Activated CD4-positive, alpha-beta T cell treated with anti-CD3 and anti-CD28 coated beads, Interleukin-2, amount 10 ng/mL, durations not matched to agents 7 days and 5 days (primary cell): ENCODE data around the gene CYP8B1. TPM values are rescaled to one million over a fixed set of nuclear protein-coding genes. Genes with fewer than 3 reads are reported as not detected.

Experiments used
- CTCF ChIA-PET: fragments of 350-600 bp; sonication (Branson Sonifier 250); formaldehyde crosslinking; loops from one replicate; lab custom pipeline; 2021; ENCODE audit warnings: antibody characterized with exemption; lab: Charles Lee
- POLR2A ChIA-PET: fragments of 350-600 bp; sonication (Branson Sonifier 250); formaldehyde crosslinking; loops from one replicate; lab custom pipeline; 2021; ENCODE audit warnings: antibody characterized with exemption; lab: Charles Lee
- DNase-seq: peaks from one replicate; pipeline ENCODE4 v3.0.0-alpha.2; 2020
- H3K27ac Mint-ChIP-seq: one replicate; pipeline ENCODE4 v1.8.0; 2021; ENCODE audit warnings: mild to moderate bottlenecking, moderate library complexity, mixed read lengths
- H3K27me3 Mint-ChIP-seq: one replicate; pipeline ENCODE4 v1.8.0; 2021; ENCODE audit warnings: mixed read lengths
- H3K36me3 Mint-ChIP-seq: one replicate; pipeline ENCODE4 v1.8.0; 2021; ENCODE audit warnings: low read depth, mixed read lengths
- H3K4me1 Mint-ChIP-seq: one replicate; pipeline ENCODE4 v1.8.0; 2021; ENCODE audit warnings: mixed read lengths
- H3K4me3 Mint-ChIP-seq: one replicate; pipeline ENCODE4 v1.8.0; 2021; ENCODE audit warnings: mild to moderate bottlenecking, moderate library complexity, mixed read lengths
- H3K9me3 Mint-ChIP-seq: one replicate; pipeline ENCODE4 v1.8.0; 2021; ENCODE audit warnings: mixed read lengths
- total RNA-seq, 2 experiments: library from RNA; stranded (reverse); gene quantifications; one replicate each; pipeline ENCODE4 v1.2.3, GENCODE V29; 2021

Gene CYP8B1, protein sequence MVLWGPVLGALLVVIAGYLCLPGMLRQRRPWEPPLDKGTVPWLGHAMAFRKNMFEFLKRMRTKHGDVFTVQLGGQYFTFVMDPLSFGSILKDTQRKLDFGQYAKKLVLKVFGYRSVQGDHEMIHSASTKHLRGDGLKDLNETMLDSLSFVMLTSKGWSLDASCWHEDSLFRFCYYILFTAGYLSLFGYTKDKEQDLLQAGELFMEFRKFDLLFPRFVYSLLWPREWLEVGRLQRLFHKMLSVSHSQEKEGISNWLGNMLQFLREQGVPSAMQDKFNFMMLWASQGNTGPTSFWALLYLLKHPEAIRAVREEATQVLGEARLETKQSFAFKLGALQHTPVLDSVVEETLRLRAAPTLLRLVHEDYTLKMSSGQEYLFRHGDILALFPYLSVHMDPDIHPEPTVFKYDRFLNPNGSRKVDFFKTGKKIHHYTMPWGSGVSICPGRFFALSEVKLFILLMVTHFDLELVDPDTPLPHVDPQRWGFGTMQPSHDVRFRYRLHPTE
- total RNA-seq, result not detected

DNA sequence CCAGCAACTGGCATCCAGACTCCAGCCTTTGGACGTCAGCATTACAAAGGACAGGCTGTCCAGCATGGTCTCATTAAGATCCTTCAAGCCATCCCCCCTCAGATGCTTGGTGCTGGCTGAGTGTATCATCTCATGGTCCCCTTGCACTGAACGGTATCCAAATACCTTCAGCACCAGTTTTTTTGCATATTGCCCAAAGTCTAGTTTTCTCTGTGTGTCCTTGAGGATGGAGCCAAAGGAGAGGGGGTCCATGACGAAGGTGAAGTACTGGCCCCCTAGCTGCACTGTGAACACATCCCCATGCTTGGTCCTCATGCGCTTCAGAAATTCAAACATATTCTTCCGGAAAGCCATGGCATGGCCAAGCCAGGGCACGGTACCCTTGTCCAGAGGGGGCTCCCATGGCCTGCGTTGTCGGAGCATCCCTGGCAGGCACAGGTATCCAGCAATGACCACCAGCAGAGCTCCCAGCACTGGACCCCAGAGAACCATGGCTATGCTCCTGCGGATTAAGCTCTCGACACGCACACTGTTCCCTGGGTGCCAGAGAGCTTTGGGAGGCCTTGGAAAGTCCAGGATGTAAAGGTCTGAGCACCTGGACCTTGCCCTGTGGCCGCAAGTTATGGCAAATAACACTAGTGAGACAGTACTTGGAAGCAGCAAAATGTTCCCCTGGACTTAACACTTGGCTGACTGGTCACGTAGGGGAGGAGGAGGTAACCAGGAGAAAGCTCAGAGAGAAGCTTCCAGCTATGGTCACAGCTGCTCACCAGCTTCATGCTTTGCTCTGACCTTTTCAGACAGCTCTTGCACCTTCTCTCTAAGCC, at the start of gene CYP8B1:
CYP8B1 (minus strand) TSS at position 555 of the 827 bp plus-strand sequence; CDS start at position 492, 63 bp downstream.
- Mint-ChIP-seq H3K4me1 (peaks cover 4% of the 10 kb centered on the region), H3K36me3 (no peaks in the 10 kb centered on the region), H3K9me3 (no peaks in the 10 kb centered on the region), H3K27me3 (peaks cover 7% of the 10 kb centered on the region), H3K4me3 (no peak within 1 kb of the TSS), H3K27ac (no peak within 1 kb of the TSS)
- no peak for DNase-seq
- CTCF ChIA-PET, result no interaction called here
- POLR2A ChIA-PET, result no interaction called here

DNA sequence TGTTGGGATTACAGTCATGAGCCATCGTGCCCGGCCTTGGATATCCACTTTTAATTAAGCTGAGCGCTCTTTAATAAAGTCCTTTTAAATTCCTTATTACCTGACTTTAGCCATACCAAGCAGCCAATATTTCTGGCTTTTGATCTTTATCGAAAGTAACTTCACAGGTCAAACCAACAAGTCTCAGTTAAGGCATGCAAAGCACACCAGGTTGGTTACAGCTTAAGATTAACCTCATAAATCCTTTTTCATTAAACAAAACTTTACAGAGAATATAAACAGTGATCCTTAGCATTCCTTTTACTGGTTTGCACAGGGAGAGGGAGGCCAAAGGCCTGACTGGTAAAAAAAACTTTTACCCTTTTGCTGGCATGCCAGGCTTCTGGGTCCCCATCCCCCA, 47.9 kb upstream of the CYP8B1 start:
- Mint-ChIP-seq H3K36me3 (no peaks in the 10 kb centered on the region), H3K27me3 (peaks cover 3% of the 10 kb centered on the region), H3K9me3 (peaks cover 26% of the 10 kb centered on the region), H3K4me3 (no peak overlapping the region), H3K4me1 (no peaks in the 10 kb centered on the region), H3K27ac (no peak overlapping the region)
- ChIA-PET POLR2A (no interaction called here), CTCF (no interaction called here)
- DNase-seq, result no peak

DNA sequence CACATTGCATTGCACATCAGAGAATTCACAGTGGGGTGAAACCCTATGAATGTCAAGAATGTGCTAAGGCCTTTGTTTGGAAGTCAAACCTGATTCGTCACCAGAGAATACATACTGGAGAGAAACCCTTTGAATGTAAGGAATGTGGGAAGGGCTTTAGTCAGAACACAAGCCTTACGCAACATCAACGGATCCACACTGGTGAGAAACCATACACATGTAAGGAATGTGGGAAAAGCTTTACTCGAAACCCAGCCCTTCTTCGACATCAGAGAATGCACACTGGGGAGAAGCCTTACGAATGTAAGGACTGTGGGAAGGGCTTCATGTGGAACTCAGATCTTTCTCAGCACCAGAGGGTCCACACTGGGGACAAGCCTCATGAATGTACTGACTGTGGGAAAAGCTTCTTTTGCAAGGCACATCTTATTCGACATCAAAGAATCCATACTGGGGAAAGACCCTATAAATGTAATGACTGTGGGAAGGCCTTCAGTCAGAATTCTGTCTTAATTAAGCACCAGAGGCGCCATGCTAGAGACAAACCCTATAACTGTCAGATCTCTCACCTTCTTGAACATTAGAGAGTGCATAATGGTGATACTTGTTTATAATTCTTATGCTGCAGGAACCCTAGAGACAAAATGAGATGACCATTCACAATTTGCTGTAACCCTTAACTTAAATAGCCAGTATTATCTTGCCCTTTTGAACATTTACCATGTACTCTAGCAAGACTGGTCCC, 39.3 kb upstream of the CYP8B1 start:
- POLR2A ChIA-PET, result no interaction called here
- CTCF ChIA-PET, result no interaction called here
- Mint-ChIP-seq H3K36me3 (peaks cover 6% of the 10 kb centered on the region), H3K27ac (no peak overlapping the region), H3K4me1 (no peaks in the 10 kb centered on the region), H3K4me3 (no peak overlapping the region), H3K9me3 (peaks cover 53% of the 10 kb centered on the region), H3K27me3 (no peaks in the 10 kb centered on the region)
- DNase-seq, result no peak

DNA sequence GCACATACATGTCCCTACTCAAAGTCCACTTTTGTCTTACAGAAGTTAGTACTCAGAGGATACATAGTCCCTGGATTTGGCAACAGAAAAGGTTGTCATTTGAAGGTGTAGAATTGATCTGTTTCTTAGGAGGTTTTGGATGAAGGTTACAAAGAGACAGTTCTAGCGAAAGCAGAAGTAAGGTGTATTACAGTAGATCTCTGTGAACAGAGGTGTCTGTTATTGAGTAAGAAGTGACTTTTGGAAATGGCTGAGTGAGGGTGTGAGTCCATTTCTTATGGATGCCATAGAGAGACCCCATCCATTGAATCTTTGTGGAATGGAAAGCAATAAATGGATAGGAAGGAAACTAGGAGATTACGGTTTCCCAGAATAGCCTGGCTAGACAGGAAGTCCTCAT, 35.9 kb upstream of the CYP8B1 start:
- H3K36me3 Mint-ChIP-seq, result peaks cover 13% of the 10 kb centered on the region
- H3K27me3 Mint-ChIP-seq, result peaks cover 11% of the 10 kb centered on the region
- H3K4me3 Mint-ChIP-seq, result no peak overlapping the region
- no peak for DNase-seq
- CTCF ChIA-PET, result no interaction called here
- H3K9me3 Mint-ChIP-seq, result peaks cover 38% of the 10 kb centered on the region
- peaks cover 2% of the 10 kb centered on the region for H3K4me1 Mint-ChIP-seq
- no peak overlapping the region for H3K27ac Mint-ChIP-seq
- POLR2A ChIA-PET, result no interaction called here

DNA sequence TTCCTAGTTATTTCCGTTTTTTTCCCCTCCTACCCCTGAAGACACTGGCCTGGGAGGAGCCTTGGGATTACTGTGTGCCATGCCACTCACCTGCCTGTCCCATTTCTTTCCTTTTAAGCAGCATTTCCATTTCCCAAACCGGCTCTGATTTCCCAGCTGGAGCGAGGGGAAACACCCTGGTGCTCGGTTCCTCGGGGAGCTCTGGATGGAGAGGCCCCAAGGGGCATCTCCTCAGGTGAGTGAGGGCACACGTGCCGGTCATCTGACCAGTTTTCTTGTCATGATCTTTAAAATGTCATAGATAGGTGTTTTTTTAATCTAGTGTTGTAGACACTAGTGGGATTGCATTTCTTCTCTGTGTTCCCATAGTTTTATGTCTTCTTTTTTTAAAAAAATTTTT, 33.0 kb upstream of the CYP8B1 start:
- ChIA-PET CTCF (no interaction called here), POLR2A (no interaction called here)
- H3K9me3 Mint-ChIP-seq, result peaks cover 33% of the 10 kb centered on the region
- DNase-seq, result no peak
- H3K4me3 Mint-ChIP-seq, result no peak overlapping the region
- peaks cover 34% of the 10 kb centered on the region for H3K27me3 Mint-ChIP-seq
- no peak overlapping the region for H3K27ac Mint-ChIP-seq
- H3K36me3 Mint-ChIP-seq, result peaks cover 24% of the 10 kb centered on the region
- peaks cover 10% of the 10 kb centered on the region for H3K4me1 Mint-ChIP-seq

DNA sequence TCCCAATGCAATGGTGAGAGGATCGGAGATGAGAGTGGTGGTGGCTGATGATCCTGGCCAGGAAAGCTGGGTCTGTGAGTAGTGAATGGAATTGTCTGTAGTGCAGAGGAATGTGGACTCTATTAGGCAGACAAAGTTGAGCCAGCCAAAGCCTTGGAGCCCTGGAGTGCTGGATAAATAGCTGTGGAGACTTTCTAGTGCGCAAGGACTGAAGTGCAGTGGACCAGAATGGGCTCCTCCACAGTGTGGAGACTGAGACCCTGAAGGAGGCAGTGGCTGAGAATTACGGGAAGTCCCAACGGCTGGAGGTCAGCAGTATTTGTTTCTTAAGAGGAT, 31.1 kb upstream of the CYP8B1 start:
- peak overlapping the region; percentile 12 for H3K4me3 Mint-ChIP-seq
- H3K27me3 Mint-ChIP-seq, result peaks cover 38% of the 10 kb centered on the region
- H3K9me3 Mint-ChIP-seq, result peaks cover 33% of the 10 kb centered on the region
- H3K4me1 Mint-ChIP-seq, result peaks cover 10% of the 10 kb centered on the region
- peaks cover 24% of the 10 kb centered on the region for H3K36me3 Mint-ChIP-seq
- no peak for DNase-seq
- ChIA-PET CTCF (interaction anchor here (0.8 kb wide), 1 partner anchor 26 kb away, joined by 3 read pairs; no protein-coding TSS in a partner anchor), POLR2A (no interaction called here)
- H3K27ac Mint-ChIP-seq, result no peak overlapping the region

DNA sequence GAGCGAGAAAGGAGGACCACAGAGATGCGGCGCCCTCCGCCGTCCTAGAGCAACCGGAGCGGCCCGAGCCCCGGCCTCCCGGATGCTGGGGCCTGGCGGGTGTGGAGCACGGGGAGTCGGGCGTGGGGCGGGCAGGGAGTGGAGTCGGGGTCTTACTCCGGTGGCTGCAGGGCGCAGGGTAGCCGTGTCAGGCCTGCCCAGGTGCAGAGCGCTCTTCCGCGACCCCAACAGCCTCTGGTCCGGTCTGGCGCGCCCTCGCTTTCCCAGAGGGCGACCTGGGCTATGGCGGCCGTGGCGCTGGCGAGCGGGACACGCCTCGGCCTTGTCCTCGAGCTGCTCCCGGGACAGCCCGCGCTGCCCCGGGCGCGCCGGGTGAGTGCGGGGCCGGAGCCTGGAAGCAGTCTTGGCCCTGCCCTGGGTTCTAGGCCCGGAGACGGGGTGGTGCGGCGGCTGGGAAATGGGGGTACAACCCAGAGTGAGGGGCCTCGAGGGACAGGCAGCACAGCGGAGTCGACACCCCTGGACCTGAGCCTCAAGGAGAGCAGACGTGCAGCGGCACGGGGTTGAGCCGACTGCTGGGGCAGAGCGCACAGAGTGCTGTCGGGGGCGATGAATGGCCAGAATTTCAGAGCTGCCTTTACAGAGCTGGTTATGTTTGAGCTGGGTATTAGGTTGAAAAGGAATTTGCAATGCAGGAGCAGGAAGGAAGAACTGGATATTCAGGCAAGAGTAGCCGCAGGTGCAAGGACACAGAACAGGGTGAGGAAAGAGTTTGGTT, 30.6 kb upstream of the CYP8B1 start, which contains the start of gene ZNF662:
ZNF662 (plus strand) TSS at position 73 of the 778 bp plus-strand sequence. CDS start 1,973 bp downstream, outside the sequence.
- no peak for DNase-seq
- Mint-ChIP-seq H3K27ac (no peak within 1 kb of the TSS), H3K9me3 (peaks cover 33% of the 10 kb centered on the region), H3K4me1 (peaks cover 11% of the 10 kb centered on the region), H3K27me3 (peaks cover 38% of the 10 kb centered on the region), H3K4me3 (peak within 1 kb of the TSS; percentile 13), H3K36me3 (peaks cover 24% of the 10 kb centered on the region)
- POLR2A ChIA-PET, result no interaction called here
- CTCF ChIA-PET, result interaction anchor here (0.8 kb wide), 1 partner anchor 25 kb away, joined by 3 read pairs; no protein-coding TSS in a partner anchor

DNA sequence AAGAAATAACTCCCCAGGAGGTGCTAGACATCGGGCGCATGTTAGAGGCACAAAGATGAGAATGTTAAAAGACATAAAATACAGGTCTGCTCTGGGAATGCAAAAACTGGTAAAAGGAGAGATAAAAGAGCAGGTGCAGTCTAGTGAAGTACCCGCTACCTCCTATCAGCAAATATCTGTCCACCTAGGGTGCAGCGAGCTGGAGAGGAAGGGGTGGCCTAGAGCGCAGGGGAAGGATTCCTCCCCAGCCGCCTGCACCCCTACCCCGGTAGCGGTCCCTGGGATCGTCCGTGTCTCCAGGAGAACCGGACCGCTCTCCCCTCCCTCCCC, 30.0 kb upstream of the CYP8B1 start:
- DNase-seq, result no peak
- POLR2A ChIA-PET, result no interaction called here
- CTCF ChIA-PET, result no interaction called here
- H3K27ac Mint-ChIP-seq, result no peak overlapping the region
- peaks cover 24% of the 10 kb centered on the region for H3K36me3 Mint-ChIP-seq
- H3K4me1 Mint-ChIP-seq, result peaks cover 16% of the 10 kb centered on the region
- H3K9me3 Mint-ChIP-seq, result peaks cover 33% of the 10 kb centered on the region
- peaks cover 38% of the 10 kb centered on the region for H3K27me3 Mint-ChIP-seq
- peak overlapping the region; percentile 13 for H3K4me3 Mint-ChIP-seq

DNA sequence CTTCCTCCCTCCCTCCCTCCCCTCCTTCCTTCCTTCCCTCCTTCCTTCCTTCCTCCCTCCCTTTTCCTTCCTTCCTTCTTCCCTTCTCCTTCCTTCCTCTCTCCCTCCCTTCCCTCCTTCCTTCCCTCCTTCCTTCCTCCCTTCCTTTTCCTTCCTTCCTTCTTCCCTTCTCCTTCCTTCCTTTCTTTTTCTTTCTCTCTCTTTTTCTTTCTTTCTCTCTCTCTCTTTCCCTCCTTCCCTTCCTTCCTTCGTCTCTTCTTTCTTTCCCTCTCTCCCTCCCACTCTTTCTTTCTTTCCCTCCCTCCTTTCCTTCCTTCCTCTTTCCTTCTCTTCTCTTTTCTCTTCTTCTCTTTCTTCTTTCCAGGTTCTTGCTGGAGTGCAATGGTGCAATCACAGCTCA, 28.4 kb upstream of the CYP8B1 start:
- Mint-ChIP-seq H3K9me3 (peaks cover 33% of the 10 kb centered on the region), H3K36me3 (peaks cover 24% of the 10 kb centered on the region), H3K4me1 (peaks cover 20% of the 10 kb centered on the region), H3K4me3 (no peak overlapping the region), H3K27me3 (peaks cover 40% of the 10 kb centered on the region), H3K27ac (no peak overlapping the region)
- ChIA-PET CTCF (interaction anchor here (0.7 kb wide), 1 partner anchor 751 kb away, joined by 3 read pairs; no protein-coding TSS in a partner anchor), POLR2A (no interaction called here)
- no peak for DNase-seq

DNA sequence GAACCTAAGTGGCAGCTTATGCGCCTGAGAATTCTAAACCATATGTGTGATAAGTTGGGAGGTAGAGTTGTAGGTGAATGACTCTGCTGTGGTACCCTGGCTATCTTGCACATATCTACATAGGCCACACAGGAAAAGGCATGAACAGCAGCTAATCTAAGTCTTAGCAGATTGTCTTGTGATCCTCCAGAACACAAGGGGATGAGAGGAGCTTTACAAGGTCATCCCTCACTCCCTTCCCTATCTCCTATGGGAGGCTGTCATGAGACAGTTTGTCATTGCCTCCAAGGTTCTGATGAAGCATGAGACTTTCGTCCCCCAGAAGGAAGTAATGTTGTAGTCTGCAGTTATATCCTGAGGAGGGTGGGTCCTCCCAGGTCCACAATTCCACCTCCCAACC, 26.6 kb upstream of the CYP8B1 start:
- Mint-ChIP-seq H3K4me3 (no peak overlapping the region), H3K27ac (no peak overlapping the region), H3K4me1 (peaks cover 20% of the 10 kb centered on the region), H3K27me3 (peaks cover 36% of the 10 kb centered on the region), H3K36me3 (peaks cover 24% of the 10 kb centered on the region), H3K9me3 (peaks cover 30% of the 10 kb centered on the region)
- ChIA-PET POLR2A (no interaction called here), CTCF (interaction anchor here (0.6 kb wide), 1 partner anchor 360 kb away, joined by 3 read pairs; no protein-coding TSS in a partner anchor)
- DNase-seq, result no peak

DNA sequence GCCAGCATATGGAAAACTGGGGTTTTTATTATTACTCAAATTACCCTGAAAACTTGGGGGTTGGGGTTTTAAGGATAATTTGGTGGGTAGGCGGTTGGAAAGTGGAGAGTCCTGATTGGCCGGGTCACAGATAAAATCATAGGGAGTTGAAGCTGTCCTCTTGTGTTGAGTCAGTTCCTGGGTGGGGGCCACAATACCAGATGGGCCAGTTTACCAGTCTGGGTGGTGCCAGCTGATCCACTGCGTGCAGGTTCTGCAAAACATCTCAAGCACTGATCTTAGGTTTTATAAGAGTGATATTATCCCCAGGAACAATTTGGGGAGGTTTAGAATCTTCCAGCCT, 25.4 kb upstream of the CYP8B1 start:
- no peak for DNase-seq
- H3K27ac Mint-ChIP-seq, result no peak overlapping the region
- no peak overlapping the region for H3K4me3 Mint-ChIP-seq
- H3K36me3 Mint-ChIP-seq, result peaks cover 15% of the 10 kb centered on the region
- H3K27me3 Mint-ChIP-seq, result peaks cover 27% of the 10 kb centered on the region
- ChIA-PET POLR2A (no interaction called here), CTCF (no interaction called here)
- peaks cover 16% of the 10 kb centered on the region for H3K4me1 Mint-ChIP-seq
- H3K9me3 Mint-ChIP-seq, result peaks cover 30% of the 10 kb centered on the region
